ENCODE data around the gene SCN3A.

The SCN3A gene

DNA sequence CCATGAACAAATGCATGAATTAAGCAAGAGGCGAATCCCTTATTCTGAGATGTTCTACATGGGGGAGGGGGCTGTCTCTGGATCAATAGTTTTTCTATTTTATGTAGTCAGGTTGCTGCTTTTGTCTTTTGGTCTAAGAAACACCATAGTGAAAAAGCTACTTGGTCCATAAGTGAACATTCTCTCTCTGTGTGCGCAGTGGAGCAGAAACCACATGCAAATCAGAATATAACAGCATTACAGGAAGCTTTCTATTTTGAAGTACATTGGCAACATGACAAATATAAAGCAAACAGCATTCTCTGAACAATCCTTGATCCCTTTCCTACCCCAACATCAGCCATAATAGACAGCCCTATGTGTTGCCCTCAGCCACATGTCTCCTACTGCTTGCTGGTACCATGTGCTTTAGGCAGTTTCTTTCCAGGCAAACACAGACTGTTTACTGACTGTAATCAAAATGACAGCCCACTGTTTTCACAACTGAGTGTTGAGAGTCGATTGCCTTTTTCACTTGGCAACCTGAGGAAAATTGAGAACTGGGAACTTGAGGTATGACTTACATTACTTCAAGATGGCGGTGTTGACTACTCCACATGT is 10.6 kb downstream of the SCN3A start:
- TF ChIP-seq, protein P1, sequence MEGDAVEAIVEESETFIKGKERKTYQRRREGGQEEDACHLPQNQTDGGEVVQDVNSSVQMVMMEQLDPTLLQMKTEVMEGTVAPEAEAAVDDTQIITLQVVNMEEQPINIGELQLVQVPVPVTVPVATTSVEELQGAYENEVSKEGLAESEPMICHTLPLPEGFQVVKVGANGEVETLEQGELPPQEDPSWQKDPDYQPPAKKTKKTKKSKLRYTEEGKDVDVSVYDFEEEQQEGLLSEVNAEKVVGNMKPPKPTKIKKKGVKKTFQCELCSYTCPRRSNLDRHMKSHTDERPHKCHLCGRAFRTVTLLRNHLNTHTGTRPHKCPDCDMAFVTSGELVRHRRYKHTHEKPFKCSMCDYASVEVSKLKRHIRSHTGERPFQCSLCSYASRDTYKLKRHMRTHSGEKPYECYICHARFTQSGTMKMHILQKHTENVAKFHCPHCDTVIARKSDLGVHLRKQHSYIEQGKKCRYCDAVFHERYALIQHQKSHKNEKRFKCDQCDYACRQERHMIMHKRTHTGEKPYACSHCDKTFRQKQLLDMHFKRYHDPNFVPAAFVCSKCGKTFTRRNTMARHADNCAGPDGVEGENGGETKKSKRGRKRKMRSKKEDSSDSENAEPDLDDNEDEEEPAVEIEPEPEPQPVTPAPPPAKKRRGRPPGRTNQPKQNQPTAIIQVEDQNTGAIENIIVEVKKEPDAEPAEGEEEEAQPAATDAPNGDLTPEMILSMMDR (IDR thresholded peaks at IDR 0.05; ENCODE audit: low read depth, low read length), result no peak
- H3K4me3 ChIP-seq (ENCODE audit: low read depth, low read length), result no peak overlapping the region

DNA sequence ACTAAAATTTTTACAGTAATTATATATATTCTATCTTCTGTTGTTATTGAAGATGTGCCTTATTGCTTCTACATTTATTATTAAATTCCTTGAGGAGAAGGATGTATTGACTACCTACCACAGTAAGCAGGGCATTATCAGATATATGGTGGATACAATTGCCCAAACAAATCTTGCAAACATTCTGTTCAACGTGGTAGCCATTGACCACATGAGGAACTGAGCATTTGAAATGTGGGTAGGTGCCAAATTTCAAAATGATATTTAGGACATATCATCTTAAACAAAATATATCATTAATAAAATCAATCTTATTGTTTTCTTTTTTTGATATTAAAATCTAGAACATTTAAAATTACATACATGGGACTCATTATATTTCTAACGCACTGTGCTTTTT is 11.1 kb downstream of the SCN3A start:
- H3K4me3 ChIP-seq (ENCODE audit: low read depth, low read length), result no peak overlapping the region
- TF ChIP-seq, protein P1 (IDR thresholded peaks at IDR 0.05; ENCODE audit: low read depth, low read length), result no peak

DNA sequence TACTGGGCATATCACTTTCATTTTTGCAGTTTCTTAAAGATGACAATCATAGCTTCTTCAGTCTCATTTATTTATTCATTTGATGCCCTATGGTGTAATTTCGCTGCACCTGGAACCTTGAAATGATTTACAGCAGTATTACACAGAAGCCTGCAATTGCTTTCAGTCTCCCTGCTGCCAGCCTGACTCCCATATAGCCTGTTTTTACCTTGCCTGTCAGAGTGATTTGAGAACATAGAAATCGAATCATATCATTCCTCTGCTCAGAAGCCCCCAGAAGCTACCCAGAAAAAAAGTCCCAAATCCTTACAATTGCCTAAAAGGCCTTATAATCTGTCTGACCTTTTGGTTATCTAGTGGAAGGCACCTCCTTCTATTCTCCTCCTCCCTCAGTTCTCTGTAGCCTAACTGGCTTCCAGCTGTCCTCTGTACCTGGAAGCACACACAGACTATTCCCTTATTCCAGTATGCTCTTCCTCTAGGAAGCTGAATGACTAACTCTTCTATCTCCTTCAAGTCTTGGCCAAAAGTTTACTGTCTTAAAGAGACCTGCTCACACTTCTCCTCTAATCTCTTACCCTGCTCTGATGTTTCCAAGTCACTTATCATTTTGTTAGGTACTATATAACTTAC is 12.6 kb downstream of the SCN3A start:
- TF ChIP-seq, protein P1 (IDR thresholded peaks at IDR 0.05; ENCODE audit: low read depth, low read length), result no peak

DNA sequence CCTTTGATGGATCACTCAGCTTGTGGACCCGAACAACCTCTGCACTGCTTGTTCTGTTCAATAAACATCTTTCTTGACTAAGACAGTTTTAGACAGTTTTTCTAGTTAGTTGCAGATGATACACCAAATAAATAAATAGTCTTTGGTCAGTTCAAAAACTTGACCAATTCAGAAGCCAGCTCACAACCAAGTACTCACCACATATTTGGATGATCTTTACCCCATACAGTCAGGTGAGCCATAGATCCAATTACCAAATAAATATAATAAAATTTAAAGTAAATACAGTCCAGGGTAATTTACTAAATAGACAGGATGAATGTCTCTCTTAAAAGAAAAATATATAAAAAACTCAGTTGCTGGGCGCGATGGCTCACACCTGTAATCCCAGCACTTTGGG is 18.2 kb downstream of the SCN3A start:
- H3K4me3 ChIP-seq (ENCODE audit: low read depth, low read length), result no peak overlapping the region
- TF ChIP-seq, protein P1 (IDR thresholded peaks at IDR 0.05; ENCODE audit: low read depth, low read length), result no peak

More for the DNA sequence above, 12.6 kb downstream of the SCN3A start:
- no peak overlapping the region for H3K4me3 ChIP-seq (ENCODE audit: low read depth, low read length)

DNA sequence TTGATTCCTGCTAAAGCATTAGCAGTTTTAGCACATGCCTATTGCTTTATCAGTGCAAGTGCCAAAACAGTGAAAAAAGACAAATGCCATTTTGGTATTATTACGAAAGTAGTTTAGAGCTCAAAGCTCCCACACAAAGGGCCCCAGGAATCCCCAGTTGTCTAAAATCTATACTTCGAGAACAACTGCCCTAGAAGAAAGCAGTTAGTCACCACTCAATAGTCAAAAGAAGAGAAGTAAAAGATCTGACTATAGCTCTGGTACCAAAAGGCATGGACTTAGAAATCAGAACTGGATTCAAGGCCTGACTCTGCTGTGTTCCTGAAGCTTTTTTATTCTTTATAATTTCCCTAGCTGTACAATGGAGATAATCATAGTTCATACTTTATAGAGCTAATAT is 21.8 kb downstream of the SCN3A start:
- no peak overlapping the region for H3K4me3 ChIP-seq (ENCODE audit: low read depth, low read length)

DNA sequence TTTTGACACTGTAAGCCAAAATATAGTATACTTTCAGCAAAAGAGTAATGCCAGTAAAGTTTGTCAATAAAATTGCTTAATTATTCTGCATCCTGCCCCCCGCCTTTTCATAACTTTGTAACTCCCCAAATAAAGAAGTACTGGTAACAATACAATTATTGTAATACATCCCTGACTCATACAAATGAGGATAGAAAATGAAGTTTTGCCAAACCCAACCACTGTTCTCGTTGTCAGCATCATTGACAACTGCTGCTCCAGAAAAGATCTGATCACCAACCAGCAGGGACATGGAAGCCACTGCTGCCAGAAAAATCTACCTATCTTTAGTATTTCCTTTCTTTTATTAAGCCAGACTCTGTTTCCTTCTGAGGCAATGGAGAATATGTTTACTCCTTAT is 27.1 kb downstream of the SCN3A start:
- TF ChIP-seq, protein P1 (IDR thresholded peaks at IDR 0.05; ENCODE audit: low read depth, low read length), result no peak
- H3K4me3 ChIP-seq (ENCODE audit: low read depth, low read length), result no peak overlapping the region

More for the DNA sequence above, 21.8 kb downstream of the SCN3A start:
- TF ChIP-seq, protein P1 (IDR thresholded peaks at IDR 0.05; ENCODE audit: low read depth, low read length), result no peak

DNA sequence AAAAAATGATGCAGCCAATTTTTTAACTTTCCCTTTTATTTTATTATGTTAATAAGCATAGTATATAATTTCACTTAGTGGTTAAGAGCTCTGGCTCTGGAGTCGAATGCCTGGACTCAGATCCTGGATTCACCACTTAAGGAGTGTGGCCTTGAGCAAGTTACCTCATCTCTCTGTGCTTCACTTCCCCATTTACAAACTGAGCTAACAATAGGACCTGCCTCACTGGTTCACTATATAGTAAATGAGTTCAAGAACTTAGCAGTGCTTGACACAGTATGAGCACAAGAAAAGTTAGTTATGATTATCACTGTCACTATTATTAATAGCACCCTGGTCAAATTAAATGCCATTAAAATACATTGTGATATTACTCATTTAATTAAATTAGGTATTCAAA is 30.6 kb downstream of the SCN3A start:
- no peak overlapping the region for H3K4me3 ChIP-seq (ENCODE audit: low read depth, low read length)
- TF ChIP-seq, protein P1 (IDR thresholded peaks at IDR 0.05; ENCODE audit: low read depth, low read length), result no peak
